Neural progenitor cell (in vitro differentiated cells): ENCODE measurements around the gene PMEPA1. TPM values are rescaled to one million over a fixed set of nuclear protein-coding genes. Genes with fewer than 3 reads are reported as not detected.

Source experiments
- DNase-seq: peaks from one replicate; pipeline ENCODE4 v3.0.0-alpha.2; 2016; ENCODE audit warnings: low spot score
- H2AFZ ChIP-seq: fragments of 200-600 bp; sonication (generic); replicated peaks from 2 replicates; pipeline ENCODE4 v1.6.1; 2016; ENCODE audit warnings: antibody characterized with exemption
- H3F3A ChIP-seq: fragments of 200-600 bp; sonication (generic); 2 replicates; pipeline ENCODE4 v1.6.1; 2016; ENCODE audit warnings: antibody characterized with exemption, low read depth
- H3K27ac ChIP-seq: fragments of 200-600 bp; sonication (generic); 2 replicates; pipeline ENCODE4 v1.5.1; 2016; ENCODE audit warnings: mild to moderate bottlenecking
- H3K27me3 ChIP-seq: fragments of 200-600 bp; sonication (generic); 2 replicates; pipeline ENCODE4 v1.6.1; 2016; ENCODE audit warnings: mild to moderate bottlenecking, moderate library complexity
- H3K36me3 ChIP-seq: fragments of 200-600 bp; sonication (generic); 2 replicates; pipeline ENCODE4 v1.5.1; 2016
- H3K4me1 ChIP-seq: fragments of 200-600 bp; sonication (generic); 2 replicates; pipeline ENCODE4 v1.6.1; 2016; ENCODE audit warnings: mixed run types
- H3K4me2 ChIP-seq: fragments of 200-600 bp; sonication (generic); 2 replicates; pipeline ENCODE4 v1.6.1; 2016
- H3K4me3 ChIP-seq: fragments of 200-600 bp; sonication (generic); 2 replicates; pipeline ENCODE4 v1.5.1; 2016
- H3K79me2 ChIP-seq: fragments of 200-600 bp; sonication (generic); 2 replicates; pipeline ENCODE4 v1.6.1; 2016; ENCODE audit warnings: low read depth
- H3K9ac ChIP-seq: fragments of 200-600 bp; sonication (generic); 2 replicates; pipeline ENCODE4 v1.6.1; 2016
- H3K9me3 ChIP-seq: fragments of 200-600 bp; sonication (generic); 2 replicates; pipeline ENCODE4 v1.5.1; 2016; ENCODE audit warnings: low read depth
- H4K20me1 ChIP-seq: fragments of 200-600 bp; sonication (generic); 2 replicates; pipeline ENCODE4 v1.6.1; 2016; ENCODE audit warnings: low read depth
- H3K27ac Mint-ChIP-seq: 3 replicates; pipeline ENCODE4 v1.8.0; 2021; ENCODE audit warnings: mixed read lengths
- H3K27me3 Mint-ChIP-seq: 2 replicates; pipeline ENCODE4 v1.8.0; 2022; ENCODE audit warnings: low read depth, mild to moderate bottlenecking, inconsistent platforms, moderate library complexity, mixed read lengths; ENCODE audit not compliant: insufficient read depth
- H3K36me3 Mint-ChIP-seq: 3 replicates; pipeline ENCODE4 v1.8.0; 2021; ENCODE audit warnings: mixed read lengths
- H3K4me1 Mint-ChIP-seq: 3 replicates; pipeline ENCODE4 v1.8.0; 2021; ENCODE audit warnings: mixed read lengths
- H3K4me3 Mint-ChIP-seq: 3 replicates; pipeline ENCODE4 v1.8.0; 2021; ENCODE audit warnings: mild to moderate bottlenecking, moderate library complexity, mixed read lengths
- H3K9me3 Mint-ChIP-seq: 3 replicates; pipeline ENCODE4 v1.8.0; 2020; ENCODE audit warnings: mixed read lengths
- CTCF ChIP-seq: fragments of 200-600 bp; sonication (generic); IDR thresholded peaks from 2 replicates; pipeline ENCODE4 v1.5.1; 2017; ENCODE audit warnings: antibody characterized with exemption, mild to moderate bottlenecking
- EZH2 ChIP-seq: fragments of 200-600 bp; sonication (generic); IDR thresholded peaks from 2 replicates; pipeline ENCODE4 v1.6.1; 2017; ENCODE audit warnings: antibody characterized with exemption, mild to moderate bottlenecking, moderate library complexity
- EZH2phosphoT487 ChIP-seq: fragments of 200-600 bp; sonication (generic); IDR thresholded peaks from 2 replicates; pipeline ENCODE4 v1.6.1; 2017; ENCODE audit warnings: antibody characterized with exemption
- total RNA-seq: library from RNA; depleted of rRNA; stranded (reverse); fragments of >200 nt; gene quantifications from 2 replicates; pipeline ENCODE4 v1.2.3, GENCODE V29; 2015; ENCODE audit warnings: low replicate concordance

PMEPA1 gene
- total RNA-seq, 1 donor from 2014 or later, result 1.7 TPM

GRCh38 chr20:57605045-57605444 lies 104.8 kb downstream of the PMEPA1 start:
- peaks cover 7% of the 10 kb centered on the region for H3K27me3 Mint-ChIP-seq
- H3K4me3 Mint-ChIP-seq, result no peak overlapping the region

GRCh38 chr20:57603120-57603519 lies 106.7 kb downstream of the PMEPA1 start:
- Histone ChIP-seq H3K4me3 (no peak overlapping the region), H4K20me1 (no peaks in the 10 kb centered on the region), H3K79me2 (no peaks in the 10 kb centered on the region), H2AFZ (no peak overlapping the region), H3K27ac (no peak overlapping the region), H3K27me3 (no peaks in the 10 kb centered on the region), H3K4me2 (no peak overlapping the region), H3F3A (no peaks in the 10 kb centered on the region), H3K9me3 (no peaks in the 10 kb centered on the region), H3K9ac (no peak overlapping the region), H3K4me1 (peaks cover 4% of the 10 kb centered on the region), H3K36me3 (no peaks in the 10 kb centered on the region)
- peaks cover 2% of the 10 kb centered on the region for H3K9me3 Mint-ChIP-seq
- H3K4me1 Mint-ChIP-seq, result peaks cover 24% of the 10 kb centered on the region
- no peak for DNase-seq
- no peak for TF ChIP-seq EZH2phosphoT487
- no peak for TF ChIP-seq EZH2
- TF ChIP-seq CTCF, result no peak
- H3K27me3 Mint-ChIP-seq, result peaks cover 12% of the 10 kb centered on the region
- no peak overlapping the region for H3K4me3 Mint-ChIP-seq
- H3K36me3 Mint-ChIP-seq, result no peaks in the 10 kb centered on the region
- H3K27ac Mint-ChIP-seq, result no peak overlapping the region

More at GRCh38 chr20:57605045-57605444, 104.8 kb downstream of the PMEPA1 start:
- Histone ChIP-seq H3K4me1 (no peaks in the 10 kb centered on the region), H4K20me1 (no peaks in the 10 kb centered on the region), H3F3A (no peaks in the 10 kb centered on the region), H3K27me3 (no peaks in the 10 kb centered on the region), H3K9ac (no peak overlapping the region), H3K4me3 (no peak overlapping the region), H3K27ac (no peak overlapping the region), H2AFZ (no peak overlapping the region), H3K9me3 (no peaks in the 10 kb centered on the region), H3K79me2 (no peaks in the 10 kb centered on the region), H3K4me2 (no peak overlapping the region), H3K36me3 (no peaks in the 10 kb centered on the region)
- no peak for DNase-seq
- Mint-ChIP-seq H3K36me3 (no peaks in the 10 kb centered on the region), H3K9me3 (peaks cover 2% of the 10 kb centered on the region), H3K27ac (no peak overlapping the region), H3K4me1 (peaks cover 16% of the 10 kb centered on the region)
- TF ChIP-seq CTCF, result no peak
- TF ChIP-seq EZH2, result no peak
- TF ChIP-seq EZH2phosphoT487, result no peak

DNA sequence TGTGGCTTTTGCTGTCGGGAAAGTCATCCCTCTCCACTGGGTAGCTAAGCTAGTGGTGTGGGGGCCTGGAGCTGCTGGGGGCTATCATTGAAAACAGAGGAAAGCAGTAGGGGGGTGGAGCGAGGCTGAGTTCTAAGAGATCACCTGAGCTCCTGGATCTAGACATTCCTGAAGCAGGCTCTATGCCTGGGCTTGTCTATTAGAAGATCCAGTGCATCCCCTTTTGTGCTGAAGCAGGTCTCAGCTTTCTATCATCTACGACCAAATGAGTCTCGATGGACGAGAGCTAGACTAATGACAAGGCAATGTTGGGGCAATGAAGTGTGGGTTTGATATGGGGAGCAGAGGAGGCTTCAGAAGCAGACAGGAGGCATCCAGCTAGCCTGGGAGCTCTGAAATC lies 108.1 kb downstream of the PMEPA1 start:
- peaks cover 9% of the 10 kb centered on the region for H3K4me1 ChIP-seq
- TF ChIP-seq CTCF (no peak), EZH2 (no peak), EZH2phosphoT487 (no peak)
- no peaks in the 10 kb centered on the region for H3K27me3 ChIP-seq
- H3F3A ChIP-seq, result no peaks in the 10 kb centered on the region
- no peaks in the 10 kb centered on the region for H4K20me1 ChIP-seq
- no peaks in the 10 kb centered on the region for H3K79me2 ChIP-seq
- peaks cover 12% of the 10 kb centered on the region for H3K27me3 Mint-ChIP-seq
- H3K27ac ChIP-seq, result no peak overlapping the region
- H2AFZ ChIP-seq, result no peak overlapping the region
- H3K9me3 ChIP-seq, result no peaks in the 10 kb centered on the region
- no peaks in the 10 kb centered on the region for H3K36me3 Mint-ChIP-seq
- H3K9me3 Mint-ChIP-seq, result peaks cover 4% of the 10 kb centered on the region
- H3K4me1 Mint-ChIP-seq, result peaks cover 30% of the 10 kb centered on the region
- no peaks in the 10 kb centered on the region for H3K36me3 ChIP-seq
- no peak overlapping the region for H3K4me2 ChIP-seq
- H3K9ac ChIP-seq, result no peak overlapping the region
- H3K27ac Mint-ChIP-seq, result peak overlapping the region; percentile 17
- no peak for DNase-seq
- no peak overlapping the region for H3K4me3 Mint-ChIP-seq
- no peak overlapping the region for H3K4me3 ChIP-seq
